HCT116 (cell line): ENCODE data around the gene COL7A1. TPM values are rescaled to one million over a fixed set of nuclear protein-coding genes. Genes with fewer than 3 reads are reported as not detected.

Source experiments
- ATAC-seq: fragments of 200-7000 bp; cut with Tn5 transposase; 2 replicates; pipeline ENCODE4 v1.9.1; 2020; ENCODE audit warnings: mild to moderate bottlenecking, moderate library complexity
- BruUV-seq: library from RNA; stranded (reverse); fragments of 400-500 nt; replicated peaks from 2 replicates; lab custom pipeline; 2021; lab: Mats Ljungman, UMichigan
- CTCF ChIA-PET: fragments of 300-600 bp; sonication (Branson Sonifier 250); formaldehyde crosslinking; loops from one replicate; lab custom pipeline; 2021; ENCODE audit warnings: antibody characterized with exemption; lab: Charles Lee
- POLR2A ChIA-PET: fragments of 300-600, 350-600 bp; sonication (Branson Sonifier 250); formaldehyde crosslinking; loops from one replicate; lab custom pipeline; 2021; ENCODE audit warnings: antibody characterized with exemption; lab: Charles Lee
- RAD21 ChIA-PET, 2 experiments: fragments of 300-600 bp; sonication (Branson Sonifier 250); formaldehyde crosslinking; loops; one replicate each; lab custom pipeline; 2023; ENCODE audit warnings: low total read pairs in 2 of 2; ENCODE audit not compliant: uncharacterized antibody in 2 of 2, unreplicated experiment in 2 of 2, low non-redundant PET in 1 of 2; lab: Charles Lee
- DNase-seq: peaks from one replicate; pipeline ENCODE4 v3.0.0-alpha.2; 2010; ENCODE audit warnings: low read depth, low spot score
- H2AFZ ChIP-seq: fragments of 200-600 bp; shearing (Covaris generic), sonication (generic); 2 replicates; pipeline ENCODE4 v1.6.1; 2017; ENCODE audit warnings: low read depth, mixed run types, mixed read lengths, antibody characterized with exemption, low read length; ENCODE audit not compliant: poor library complexity, severe bottlenecking
- H3K27ac ChIP-seq: 2 replicates; pipeline ENCODE4 v1.5.1; 2012; ENCODE audit warnings: low read depth, low read length
- H3K27me3 ChIP-seq: fragments of 200-600 bp; sonication (generic); 2 replicates; pipeline ENCODE4 v1.6.1; 2016; ENCODE audit warnings: mixed run types, low read length, mixed read lengths; ENCODE audit not compliant: insufficient read depth
- H3K36me3 ChIP-seq, 2 experiments: fragments of 200-500 bp in 1 of 2; fragments of 200-600 bp in 1 of 2; sonication (Bioruptor generic) in 1 of 2; sonication (generic) in 1 of 2; 2 replicates each; pipeline versions ENCODE4 v1.5.1 to v1.6.1; 2014 to 2016; ENCODE audit warnings: low read length in 2 of 2, inconsistent platforms in 1 of 2, mixed read lengths in 1 of 2, mixed run types in 1 of 2; ENCODE audit not compliant: insufficient read depth in 2 of 2, control insufficient read depth in 1 of 2
- H3K4me1 ChIP-seq, 2 experiments: fragments of 200-600 bp in 1 of 2; sonication (generic) in 1 of 2; 2 replicates each; pipeline versions ENCODE4 v1.5.1 to v1.6.1; 2012 to 2017; ENCODE audit warnings: low read length in 2 of 2, inconsistent platforms in 1 of 2, mild to moderate bottlenecking in 1 of 2, mixed read lengths in 1 of 2, mixed run types in 1 of 2, moderate library complexity in 1 of 2; ENCODE audit not compliant: insufficient read depth in 2 of 2, control insufficient read depth in 1 of 2
- H3K4me2 ChIP-seq: fragments of 200-600 bp; sonication (generic); 2 replicates; pipeline ENCODE4 v1.6.1; 2017; ENCODE audit warnings: mixed run types, low read length, mixed read lengths
- H3K4me3 ChIP-seq, 2 experiments: fragments of 200-600 bp in 1 of 2; sonication (generic) in 1 of 2; replicated peaks in 1 of 2; 2 replicates each; pipeline ENCODE4 v1.5.1; 2011 to 2016; ENCODE audit warnings: low read length in 2 of 2, control low read depth in 1 of 2, low read depth in 1 of 2, mild to moderate bottlenecking in 1 of 2, mixed read lengths in 1 of 2, mixed run types in 1 of 2
- H3K79me2 ChIP-seq: fragments of 200-600 bp; sonication (generic); 2 replicates; pipeline ENCODE4 v1.6.1; 2017; ENCODE audit warnings: mild to moderate bottlenecking, mixed run types, low read length, moderate library complexity, mixed read lengths; ENCODE audit not compliant: insufficient read depth
- H3K9ac ChIP-seq: fragments of 200-600 bp; sonication (generic); 2 replicates; pipeline ENCODE4 v1.6.1; 2016; ENCODE audit warnings: low read length, mixed read lengths
- H3K9me2 ChIP-seq: fragments of 200-600 bp; sonication (generic), shearing (Covaris generic); 2 replicates; pipeline ENCODE4 v1.6.1; 2017; ENCODE audit warnings: mixed run types, mild to moderate bottlenecking, moderate library complexity; ENCODE audit not compliant: insufficient read depth
- H3K9me3 ChIP-seq, 2 experiments: fragments of 200-500 bp in 1 of 2; fragments of 200-600 bp in 1 of 2; sonication (Bioruptor generic) in 1 of 2; sonication (generic) in 1 of 2; 2 replicates each; pipeline ENCODE4 v1.6.1; 2014 to 2017; ENCODE audit warnings: low read length in 2 of 2, mixed read lengths in 2 of 2, inconsistent platforms in 1 of 2, low read depth in 1 of 2, mild to moderate bottlenecking in 1 of 2, mixed run types in 1 of 2, moderate library complexity in 1 of 2; ENCODE audit not compliant: control insufficient read depth in 1 of 2, insufficient read depth in 1 of 2
- H4K20me1 ChIP-seq: fragments of 200-600 bp; sonication (generic), shearing (Covaris generic); 2 replicates; pipeline ENCODE4 v1.6.1; 2017; ENCODE audit warnings: mixed run types, mild to moderate bottlenecking, moderate library complexity; ENCODE audit not compliant: insufficient read depth
- ATF3 ChIP-seq: IDR thresholded peaks from 2 replicates; pipeline ENCODE4 v1.6.1; 2012
- CBX3 ChIP-seq: IDR thresholded peaks from 2 replicates; pipeline ENCODE4 v1.6.1; 2012; ENCODE audit warnings: low read depth
- CEBPB ChIP-seq: IDR thresholded peaks from 2 replicates; pipeline ENCODE4 v1.6.1; 2012; ENCODE audit warnings: low read depth
- EGR1 ChIP-seq: IDR thresholded peaks from 2 replicates; pipeline ENCODE4 v1.6.1; 2012; ENCODE audit warnings: low read depth
- EZH2 ChIP-seq: fragments of 200-600 bp; sonication (generic); IDR thresholded peaks from 2 replicates; pipeline ENCODE4 v1.6.1; 2017; ENCODE audit warnings: antibody characterized with exemption, mixed run types
- FOSL1 ChIP-seq: IDR thresholded peaks from 2 replicates; pipeline ENCODE4 v1.6.1; 2012; ENCODE audit warnings: low read depth
- JUND ChIP-seq: IDR thresholded peaks from 2 replicates; pipeline ENCODE4 v1.6.1; 2012
- MAX ChIP-seq: IDR thresholded peaks from 2 replicates; pipeline ENCODE4 v1.6.1; 2012
- POLR2A ChIP-seq: IDR thresholded peaks from 2 replicates; pipeline ENCODE4 v1.7.0; 2011; ENCODE audit warnings: borderline replicate concordance; ENCODE audit not compliant: insufficient read depth, insufficient read length; ENCODE audit errors: extremely low read depth
- RAD21 ChIP-seq: IDR thresholded peaks from 2 replicates; pipeline ENCODE4 v1.6.1; 2012; ENCODE audit warnings: low read depth, mild to moderate bottlenecking
- REST ChIP-seq: IDR thresholded peaks from 2 replicates; pipeline ENCODE4 v1.6.1; 2012; ENCODE audit warnings: low read depth
- SIN3A ChIP-seq: IDR thresholded peaks from 2 replicates; pipeline ENCODE4 v1.6.1; 2012; ENCODE audit warnings: low read depth
- SP1 ChIP-seq: IDR thresholded peaks from 2 replicates; pipeline ENCODE4 v1.6.1; 2012; ENCODE audit warnings: low read depth
- SRF ChIP-seq: IDR thresholded peaks from 2 replicates; pipeline ENCODE4 v1.6.1; 2012; ENCODE audit warnings: low read depth
- TCF7L2 ChIP-seq: IDR thresholded peaks from 2 replicates; pipeline ENCODE4 v1.7.0; 2011; ENCODE audit warnings: borderline replicate concordance, inconsistent platforms; ENCODE audit not compliant: insufficient read depth, insufficient read length; ENCODE audit errors: extremely low read depth
- YY1 ChIP-seq: IDR thresholded peaks from 2 replicates; pipeline ENCODE4 v1.6.1; 2011; ENCODE audit warnings: low read length, low read depth, moderate library complexity, mild to moderate bottlenecking; ENCODE audit not compliant: insufficient replicate concordance; ENCODE audit errors: extremely low read depth
- ZFX ChIP-seq: fragments of 450-650 bp; IDR thresholded peaks from 2 replicates; pipeline ENCODE4 v1.6.1; 2017
- intact Hi-C: fragments of 100-400 bp; cut with micrococcal nuclease; formaldehyde crosslinking; loops from 2 replicates; pipeline ENCODE4 v1.10.0; 2022
- total RNA-seq: library from RNA; stranded (reverse); gene quantifications from one replicate; pipeline ENCODE4 v1.2.1, GENCODE V29; 2021; ENCODE audit not compliant: unreplicated experiment
- TF ChIP-seq, protein P1 (sequence below): IDR thresholded peaks from 2 replicates; pipeline ENCODE4 v1.6.1; 2011; ENCODE audit warnings: mild to moderate bottlenecking, low read length, moderate library complexity; ENCODE audit not compliant: insufficient replicate concordance; ENCODE audit errors: extremely low read depth

Gene COL7A1
- total RNA-seq, 1 experiment from 2014 or later = 11.4 TPM

GRCh38 chr3:48612309-48612708, 17.2 kb upstream of the COL7A1 start:
- CTCF ChIA-PET = no interaction called here
- ATAC-seq = no peak

More at GRCh38 chr3:48612309-48612708, 17.2 kb upstream of the COL7A1 start:
- ChIA-PET RAD21 (interaction anchor here in 1 of 2 experiments (0.7 kb wide), 1 partner anchor 48 kb away, joined by 3 read pairs; no protein-coding TSS in a partner anchor), POLR2A (no interaction called here)
- TF ChIP-seq CBX3 (no peak), POLR2A (no peak), RAD21 (no peak), TCF7L2 (no peak), FOSL1 (no peak), SRF (no peak), MAX (no peak), REST (no peak), SIN3A (no peak), JUND (no peak), ATF3 (no peak), YY1 (no peak), SP1 (no peak), EGR1 (no peak), ZFX (no peak), CEBPB (no peak), EZH2 (no peak)
- TF ChIP-seq, protein P1, sequence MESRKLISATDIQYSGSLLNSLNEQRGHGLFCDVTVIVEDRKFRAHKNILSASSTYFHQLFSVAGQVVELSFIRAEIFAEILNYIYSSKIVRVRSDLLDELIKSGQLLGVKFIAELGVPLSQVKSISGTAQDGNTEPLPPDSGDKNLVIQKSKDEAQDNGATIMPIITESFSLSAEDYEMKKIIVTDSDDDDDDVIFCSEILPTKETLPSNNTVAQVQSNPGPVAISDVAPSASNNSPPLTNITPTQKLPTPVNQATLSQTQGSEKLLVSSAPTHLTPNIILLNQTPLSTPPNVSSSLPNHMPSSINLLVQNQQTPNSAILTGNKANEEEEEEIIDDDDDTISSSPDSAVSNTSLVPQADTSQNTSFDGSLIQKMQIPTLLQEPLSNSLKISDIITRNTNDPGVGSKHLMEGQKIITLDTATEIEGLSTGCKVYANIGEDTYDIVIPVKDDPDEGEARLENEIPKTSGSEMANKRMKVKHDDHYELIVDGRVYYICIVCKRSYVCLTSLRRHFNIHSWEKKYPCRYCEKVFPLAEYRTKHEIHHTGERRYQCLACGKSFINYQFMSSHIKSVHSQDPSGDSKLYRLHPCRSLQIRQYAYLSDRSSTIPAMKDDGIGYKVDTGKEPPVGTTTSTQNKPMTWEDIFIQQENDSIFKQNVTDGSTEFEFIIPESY = no peak
- H3K27me3 ChIP-seq = no peaks in the 10 kb centered on the region
- H3K4me3 ChIP-seq = no peak overlapping the region
- peaks cover 2 to 4% of the 10 kb centered on the region in 2 experiments; a peak in 2 of 4 replicates for H3K9me3 ChIP-seq
- peaks cover 22% of the 10 kb centered on the region for H3K79me2 ChIP-seq
- H2AFZ ChIP-seq = no peak overlapping the region
- BruUV-seq = no TSS peak
- no peaks in the 10 kb centered on the region for H4K20me1 ChIP-seq
- no peak overlapping the region for H3K9ac ChIP-seq
- no peak overlapping the region for H3K27ac ChIP-seq
- H3K4me1 ChIP-seq = peaks cover 2 to 19% of the 10 kb centered on the region in 2 experiments; a peak in 2 of 4 replicates
- intact Hi-C loops = no loop called here
- no peak overlapping the region for H3K4me2 ChIP-seq
- H3K36me3 ChIP-seq = peaks cover 5 to 10% of the 10 kb centered on the region in 2 experiments; a peak in 1 of 4 replicates
- DNase-seq = no peak
- no peaks in the 10 kb centered on the region for H3K9me2 ChIP-seq
